ENCODE data around the gene MMAA.
"Not testable (repeated sequence)": the region's sequence is repeated elsewhere in the genome, so short reads cannot be mapped to it uniquely, and the experiment has no call there.

The MMAA gene

GRCh38 chr4:145618932-145619638 is at the start of gene MMAA:
Gene MMAA, plus strand, starts transcription at chr4:145619385. Its CDS starts 19,755 bp downstream, at chr4:145639140.
- peak; percentile 37 to 95 (median 88) for DNase-seq

- not testable (repeated sequence) for DNase-seq
These were observed 44.6 kb upstream of the MMAA start for GRCh38 chr4:145574546-145574945.

DNA sequence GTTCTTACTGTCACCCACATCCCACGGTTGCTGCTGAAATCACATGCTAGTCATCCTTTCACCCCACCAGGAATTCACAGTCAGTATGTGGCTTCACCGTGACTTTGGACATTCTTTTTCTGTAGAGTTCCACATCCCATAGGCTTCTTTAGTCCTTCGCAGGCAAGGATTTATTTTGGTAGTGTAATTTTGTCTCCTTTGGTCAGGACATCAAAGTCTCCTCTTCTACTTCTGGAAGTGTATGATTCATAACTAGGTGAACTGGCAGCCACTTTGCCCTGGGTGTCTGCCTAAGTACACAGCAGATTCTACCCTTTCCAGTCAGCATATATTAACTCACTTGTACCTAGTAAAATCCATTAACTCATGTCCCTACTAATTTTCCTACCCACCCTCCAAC is 38.3 kb upstream of the MMAA start:
- DNase-seq, result no peak

DNA sequence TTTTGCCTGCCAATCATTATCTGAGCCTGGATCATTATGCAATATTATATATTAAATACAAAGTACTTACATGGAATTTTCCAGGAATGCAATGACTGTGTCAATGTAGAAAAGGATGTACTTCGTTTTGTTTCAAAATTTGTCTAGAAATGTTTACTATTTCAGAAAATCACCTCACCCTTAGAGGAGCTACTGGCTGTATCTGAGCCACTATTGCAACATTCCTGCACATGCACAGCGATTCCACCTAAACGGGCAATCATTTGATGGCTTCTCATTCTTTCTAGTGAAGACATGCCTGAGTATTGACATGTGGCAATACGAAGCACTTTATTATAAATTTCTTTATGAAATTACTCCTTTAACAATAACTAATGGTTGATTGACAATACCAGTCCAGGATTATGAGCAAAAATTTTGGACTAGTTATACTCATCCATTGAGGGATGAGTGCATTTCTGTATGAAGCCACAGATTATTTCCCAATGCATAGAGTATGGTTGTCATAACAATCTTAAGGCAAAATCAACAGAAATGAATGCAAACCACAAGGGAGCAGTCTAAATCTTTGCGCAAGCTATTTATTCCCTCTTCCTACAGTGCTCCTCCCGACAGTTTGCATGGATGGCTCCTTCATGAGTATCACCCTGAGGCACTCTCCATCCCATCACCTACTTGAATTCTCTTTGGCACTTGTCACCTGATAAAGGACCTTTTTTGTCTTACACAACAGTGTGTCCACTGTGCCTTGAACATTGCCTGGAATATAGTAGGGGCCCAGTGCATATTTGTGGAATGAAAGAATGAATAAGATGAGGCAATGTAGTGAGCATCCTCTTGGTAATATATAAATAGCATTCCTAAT is 35.8 kb upstream of the MMAA start:
- no peak for DNase-seq

DNA sequence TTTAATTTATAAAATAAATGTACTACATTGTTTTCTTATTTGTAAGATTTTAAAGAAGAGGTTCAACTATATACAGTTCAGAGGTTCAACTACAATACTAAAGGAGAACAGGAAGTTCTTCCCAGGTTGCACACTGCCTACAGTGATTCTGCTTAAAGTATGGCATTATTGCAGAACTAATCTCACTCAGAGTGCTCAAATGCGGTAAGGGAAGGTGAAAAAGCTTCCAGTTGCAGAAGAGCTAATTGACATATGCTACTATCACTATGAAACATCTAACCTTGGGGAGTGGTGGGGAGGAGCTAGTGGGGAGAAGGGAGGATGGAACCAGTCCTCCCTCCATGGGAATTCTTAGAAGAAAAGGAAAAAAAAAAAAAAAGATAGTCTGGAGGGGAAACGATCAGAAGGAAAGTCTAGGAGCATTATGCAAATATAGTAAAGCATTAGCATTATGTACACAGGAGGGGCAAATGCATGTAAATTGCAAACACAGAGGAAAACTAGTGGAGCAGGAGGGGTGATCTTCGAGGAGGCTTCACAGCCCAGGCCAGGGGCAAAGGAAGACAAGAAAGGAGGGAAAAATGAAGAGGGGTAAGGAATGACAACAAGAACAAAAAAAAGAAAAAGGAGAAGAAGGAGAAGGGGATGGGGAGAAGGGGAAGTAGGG is 32.0 kb upstream of the MMAA start:
- DNase-seq, result no peak

DNA sequence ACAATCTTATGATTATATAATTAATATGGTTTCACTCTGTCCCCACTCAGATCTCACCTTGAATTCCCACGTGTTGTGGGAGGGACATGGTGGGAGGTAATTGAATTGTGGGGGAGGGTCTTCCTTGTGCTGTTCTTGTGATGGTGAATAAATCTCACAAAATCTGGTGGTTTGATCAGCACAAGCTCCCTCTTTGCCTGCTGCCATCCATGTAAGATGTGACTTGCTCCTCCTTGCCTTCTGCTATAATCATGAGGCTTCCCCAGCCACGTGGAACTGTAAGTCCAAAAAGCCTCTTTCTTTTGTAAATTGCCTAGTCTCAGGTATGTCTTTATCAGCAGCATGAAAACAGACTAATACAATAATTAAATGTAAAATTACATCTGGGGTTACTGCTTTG is 29.8 kb upstream of the MMAA start:
- DNase-seq, result not testable (repeated sequence)

GRCh38 chr4:145589916-145590702 is 29.1 kb upstream of the MMAA start:
- no peak for DNase-seq

GRCh38 chr4:145602129-145602760 is 16.9 kb upstream of the MMAA start:
- DNase-seq, result no peak

DNA sequence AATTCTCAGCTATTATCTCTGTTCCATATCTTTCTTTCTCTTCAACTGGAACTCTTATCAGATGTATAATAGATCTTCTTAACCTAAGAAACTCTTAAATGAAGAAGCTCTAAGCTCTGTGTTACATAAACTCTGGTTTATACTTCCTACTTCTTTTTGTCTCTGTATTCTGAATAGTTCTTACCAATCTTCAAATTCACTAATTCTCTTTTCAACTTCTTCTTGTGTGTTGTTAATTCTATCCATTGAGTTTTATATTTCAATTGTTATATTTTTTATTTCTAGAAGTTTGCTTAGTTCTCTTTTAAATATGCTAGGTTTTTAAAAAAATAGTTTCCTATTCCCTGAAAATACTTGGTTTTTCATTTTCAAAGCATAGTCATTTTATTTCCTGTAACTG is 13.2 kb upstream of the MMAA start:
- no peak for DNase-seq

- DNase-seq, result peak in 40 of 58 donors; percentile 1 to 74 (median 20)
These were observed 9.4 kb upstream of the MMAA start for GRCh38 chr4:145609481-145610427.

DNA sequence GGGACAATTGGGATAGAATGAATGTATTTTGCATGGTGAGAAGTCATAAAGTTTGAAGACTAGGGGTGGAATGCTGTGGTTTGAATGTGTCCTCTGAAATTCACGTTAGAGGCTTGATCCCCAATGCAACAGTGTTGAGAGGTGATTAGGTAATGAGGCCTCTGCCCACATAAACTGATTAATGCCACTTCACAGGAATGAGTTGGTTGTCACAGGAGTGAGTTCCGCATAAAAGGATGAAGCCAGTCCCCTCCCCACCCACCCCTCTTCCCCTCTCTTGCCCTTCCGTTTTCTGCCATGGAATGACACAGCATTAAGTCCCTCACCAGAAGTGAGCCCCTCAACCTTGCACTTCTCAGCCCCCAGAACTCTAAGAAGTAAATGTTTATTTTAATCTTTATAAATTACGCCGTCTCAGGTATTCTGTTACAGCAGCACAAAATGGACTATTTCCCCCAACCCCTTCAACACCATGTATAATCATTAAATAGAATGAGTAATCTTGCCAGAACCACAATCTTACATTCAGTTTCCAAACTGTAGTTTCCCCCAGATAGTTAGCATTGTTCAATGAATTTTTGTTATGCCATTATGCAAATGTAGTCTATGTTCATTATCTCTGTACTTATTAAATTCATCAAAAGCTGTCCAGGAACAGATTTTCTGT is 5.5 kb upstream of the MMAA start:
- no peak for DNase-seq

DNA sequence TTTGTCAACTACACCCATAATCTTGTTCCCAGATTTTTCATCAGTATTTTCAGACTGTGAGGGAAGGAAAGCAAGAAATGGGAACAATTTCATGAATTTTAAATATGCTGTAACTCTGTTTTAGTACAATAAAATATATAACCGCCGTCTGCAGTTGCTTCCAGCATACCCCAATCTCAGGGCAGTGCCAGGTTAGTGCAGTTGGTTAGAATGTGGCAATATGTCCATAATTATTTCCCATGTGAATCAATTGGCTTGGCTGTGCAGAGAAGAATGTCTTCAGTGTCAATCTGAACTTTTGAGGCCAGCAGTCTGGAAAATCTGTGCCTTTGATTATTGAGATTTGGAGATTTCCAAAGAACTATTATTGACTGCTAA is 5.0 kb upstream of the MMAA start:
- no peak for DNase-seq

DNA sequence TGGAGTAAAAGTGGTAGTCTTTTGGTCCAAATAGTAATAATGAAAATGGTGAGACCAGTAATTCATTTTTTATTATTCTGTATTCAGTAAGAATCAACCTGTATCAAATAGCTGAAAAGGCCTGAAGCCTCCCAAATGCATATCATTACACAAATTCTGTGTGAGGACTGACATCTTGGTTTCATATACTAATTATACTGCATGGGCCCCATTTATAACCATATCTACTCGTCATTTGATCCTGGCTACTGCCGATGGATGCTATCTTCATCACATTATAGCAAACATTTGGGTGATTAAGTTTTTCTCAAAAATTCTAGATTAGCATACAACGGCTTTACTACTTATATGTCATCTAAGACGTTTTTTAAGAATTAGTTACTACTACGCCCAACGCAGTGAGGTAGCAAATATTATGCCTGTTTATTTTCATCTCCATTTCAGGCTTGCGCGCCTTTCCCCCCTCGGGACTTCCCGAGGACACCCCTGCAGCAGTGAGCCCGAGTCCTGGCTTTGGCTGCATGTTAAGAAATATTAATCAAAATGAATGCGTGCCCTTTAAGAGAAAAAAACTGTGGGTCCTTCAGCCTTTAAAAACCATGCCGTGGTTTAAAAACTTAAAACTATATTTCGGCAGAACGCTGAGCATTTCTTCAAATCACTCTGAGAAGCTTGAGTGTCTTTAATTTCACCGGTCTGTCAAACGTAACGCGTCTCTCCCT is 814 bp upstream of the MMAA start:
- peak in 4 of 58 donors; percentile 0 to 6 (median 2) for DNase-seq

GRCh38 chr4:145619639-145619996 is 433 bp downstream of the MMAA start:
- peak in 14 of 58 donors; percentile 3 to 48 (median 23) for DNase-seq

DNA sequence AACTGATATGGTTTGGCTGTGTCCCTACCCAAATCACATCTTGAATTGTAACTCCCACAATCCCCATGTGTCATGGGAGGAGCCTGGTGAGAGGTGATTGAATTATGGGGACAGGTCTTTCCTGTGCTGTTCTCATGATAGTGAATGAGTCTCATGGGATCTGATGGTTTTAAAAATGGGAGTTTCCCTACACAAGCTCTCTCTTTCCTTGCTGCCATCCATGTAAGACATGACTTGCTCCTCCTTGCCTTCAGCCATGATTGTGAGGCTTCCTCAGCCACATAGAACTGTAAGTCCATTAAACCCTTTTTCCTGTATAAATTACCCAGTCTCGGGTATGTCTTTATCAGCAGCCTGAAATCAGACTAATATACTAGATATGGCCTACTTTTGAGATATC is 2.9 kb downstream of the MMAA start:
- DNase-seq, result not testable (repeated sequence)

DNA sequence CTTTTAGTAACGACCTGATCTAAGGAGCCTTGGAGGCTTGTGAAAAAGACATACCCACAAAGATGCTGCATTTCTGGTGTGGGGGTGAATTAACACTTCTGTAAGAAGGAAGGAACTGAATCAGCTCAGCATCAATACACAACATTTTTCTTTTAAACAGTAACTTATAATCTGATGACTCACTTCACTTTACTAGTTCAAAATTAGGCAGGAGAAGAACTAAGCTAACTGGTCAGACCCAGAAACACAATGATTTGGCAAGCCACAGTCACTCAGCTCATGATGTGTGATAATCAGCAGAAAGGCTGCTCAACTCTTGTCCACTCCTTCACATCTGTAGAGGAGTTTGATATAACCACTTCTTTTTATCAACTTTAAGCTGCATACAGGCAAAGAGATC is 4.6 kb downstream of the MMAA start:
- no peak for DNase-seq

DNA sequence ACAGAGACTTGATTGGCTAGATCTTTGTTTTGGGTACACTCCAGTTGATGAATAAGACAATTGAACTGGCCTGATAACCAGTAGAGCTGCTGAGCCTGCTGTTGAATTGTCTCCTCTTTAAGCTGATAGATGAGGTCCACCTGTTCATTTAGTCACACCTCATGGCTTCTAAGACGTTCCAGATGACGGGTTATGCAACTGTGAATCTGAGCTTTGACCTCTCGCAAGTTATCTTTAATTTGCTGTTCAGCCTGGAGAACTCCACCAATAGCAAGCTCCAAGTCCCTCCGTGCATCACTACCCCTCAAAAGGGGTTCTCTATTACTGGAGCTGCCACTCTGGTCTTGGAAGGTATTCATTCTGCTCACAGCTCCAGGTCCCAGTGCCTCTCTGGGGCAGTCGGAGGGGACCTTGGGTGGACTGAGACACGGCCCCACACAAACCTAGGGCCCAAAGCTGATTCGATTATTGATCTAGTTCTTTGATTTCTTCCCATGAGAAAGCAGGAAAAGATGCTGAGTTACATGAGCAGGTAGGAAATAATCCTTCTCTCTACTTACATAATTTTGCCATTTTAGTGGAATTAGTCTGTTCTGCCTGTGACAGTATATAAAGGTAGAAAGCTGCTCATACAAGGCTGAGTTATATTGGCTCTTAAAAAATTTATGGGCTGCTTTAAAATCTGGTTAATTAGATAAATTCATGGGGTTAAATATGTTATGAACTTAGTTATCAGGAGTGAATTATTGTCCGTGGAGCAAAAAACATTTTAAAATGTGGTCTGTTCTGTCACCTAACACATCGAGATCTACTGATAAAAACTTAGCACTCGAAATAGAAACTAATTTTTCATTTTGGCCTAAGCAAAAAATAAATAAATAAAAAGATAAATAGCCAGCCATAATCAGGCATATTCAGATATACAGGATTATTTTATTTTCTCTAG is 6.8 kb downstream of the MMAA start:
- no peak for DNase-seq

Measured in anterior cingulate cortex (tissue), 58 donors.